ENCODE results near the gene POU3F1. TPM values are rescaled to one million over a fixed set of nuclear protein-coding genes. Genes with fewer than 3 reads are reported as not detected.
A peak's percentile ranks its signal among the peaks of the same experiment; 100 is the strongest.

POU3F1 gene
- total RNA-seq, 3 donors from 2014 or later, result 0.29 TPM; not detected in 2

DNA sequence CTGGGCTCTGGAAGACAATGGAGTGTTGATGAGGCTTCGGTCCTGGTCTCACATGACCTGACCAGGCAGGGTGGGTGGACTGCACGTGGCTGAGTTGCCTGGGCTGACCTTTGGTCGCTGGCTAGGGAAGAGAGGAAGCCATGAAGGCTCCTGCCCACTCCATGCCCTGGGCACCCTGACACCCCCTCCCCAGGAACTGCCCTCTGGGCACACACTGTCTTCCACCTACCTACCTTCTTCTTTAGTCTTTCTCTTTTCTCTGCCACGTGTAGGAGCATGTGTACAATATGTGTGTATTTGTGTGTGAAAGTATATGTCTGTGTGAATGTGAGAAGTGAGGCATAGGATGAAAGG, 15.1 kb downstream of the POU3F1 start:
- H3K4me3 ChIP-seq, result no peak overlapping the region
- H3K9me3 ChIP-seq, result no peaks in the 10 kb centered on the region
- intact Hi-C loops (cut with DNase I; ENCODE audit: low total_unique reads), result no loop called here
- TF ChIP-seq POLR2AphosphoS5 (IDR thresholded peaks at IDR 0.05) (no peak), POLR2A (IDR thresholded peaks at IDR 0.05) (no peak)
- TF ChIP-seq, protein P1, sequence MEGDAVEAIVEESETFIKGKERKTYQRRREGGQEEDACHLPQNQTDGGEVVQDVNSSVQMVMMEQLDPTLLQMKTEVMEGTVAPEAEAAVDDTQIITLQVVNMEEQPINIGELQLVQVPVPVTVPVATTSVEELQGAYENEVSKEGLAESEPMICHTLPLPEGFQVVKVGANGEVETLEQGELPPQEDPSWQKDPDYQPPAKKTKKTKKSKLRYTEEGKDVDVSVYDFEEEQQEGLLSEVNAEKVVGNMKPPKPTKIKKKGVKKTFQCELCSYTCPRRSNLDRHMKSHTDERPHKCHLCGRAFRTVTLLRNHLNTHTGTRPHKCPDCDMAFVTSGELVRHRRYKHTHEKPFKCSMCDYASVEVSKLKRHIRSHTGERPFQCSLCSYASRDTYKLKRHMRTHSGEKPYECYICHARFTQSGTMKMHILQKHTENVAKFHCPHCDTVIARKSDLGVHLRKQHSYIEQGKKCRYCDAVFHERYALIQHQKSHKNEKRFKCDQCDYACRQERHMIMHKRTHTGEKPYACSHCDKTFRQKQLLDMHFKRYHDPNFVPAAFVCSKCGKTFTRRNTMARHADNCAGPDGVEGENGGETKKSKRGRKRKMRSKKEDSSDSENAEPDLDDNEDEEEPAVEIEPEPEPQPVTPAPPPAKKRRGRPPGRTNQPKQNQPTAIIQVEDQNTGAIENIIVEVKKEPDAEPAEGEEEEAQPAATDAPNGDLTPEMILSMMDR (IDR thresholded peaks at IDR 0.05), result no peak
- no peaks in the 10 kb centered on the region for H3K27me3 ChIP-seq
- no peak for DNase-seq (ENCODE audit: low spot score in 2 of 2)
- no peaks in the 10 kb centered on the region for H3K36me3 ChIP-seq
- no peak overlapping the region for H3K27ac ChIP-seq
- H3K4me1 ChIP-seq, result peaks cover 3 to 14% of the 10 kb centered on the region in 2 donors

DNA sequence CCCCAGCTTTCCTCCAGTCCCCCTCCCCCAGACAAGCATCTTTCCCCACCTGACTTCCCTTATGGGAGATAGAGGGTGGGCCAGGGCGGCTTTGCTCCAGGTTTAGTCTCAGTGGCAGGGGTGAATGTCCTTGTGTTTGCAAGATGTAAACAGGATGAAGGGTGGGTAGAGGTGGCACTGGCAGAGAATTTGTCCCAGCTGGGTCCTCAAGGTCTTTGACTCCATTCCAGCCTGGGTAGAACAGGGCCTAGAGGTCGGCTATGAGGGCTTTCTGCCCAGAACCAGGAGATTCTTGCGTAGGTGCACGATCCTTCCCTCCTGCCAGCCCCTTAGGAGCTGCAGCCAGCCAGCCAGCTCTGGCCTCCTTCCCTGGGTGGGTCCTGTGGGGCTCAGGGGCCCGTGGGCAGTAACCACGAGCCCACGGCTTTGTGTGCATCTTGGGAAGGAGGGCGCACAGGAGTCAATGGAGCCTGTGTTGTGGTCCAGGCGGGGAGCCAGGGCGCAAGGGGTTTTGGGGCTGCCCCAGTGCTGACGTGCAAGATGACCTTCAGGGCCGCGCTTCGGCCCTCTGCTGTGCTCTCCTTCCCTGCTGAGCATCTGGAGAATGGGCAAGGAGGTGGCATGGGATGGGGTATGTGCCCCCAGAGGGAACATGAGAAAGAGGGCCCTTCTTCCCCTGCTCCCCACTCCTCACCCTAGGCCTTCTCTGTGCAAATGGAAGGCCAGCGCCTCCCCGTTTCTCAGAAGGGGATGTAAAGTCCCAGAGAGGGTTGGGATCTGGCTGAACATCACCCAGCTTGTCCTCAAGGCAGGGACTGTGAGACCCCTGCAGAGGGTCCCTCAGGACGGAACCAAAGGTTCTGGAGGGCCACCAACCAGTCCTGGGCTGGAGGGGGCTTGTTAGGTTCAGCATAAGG, 15.7 kb downstream of the POU3F1 start:
- Histone ChIP-seq H3K36me3 (no peaks in the 10 kb centered on the region), H3K4me1 (peaks cover 3 to 14% of the 10 kb centered on the region in 2 donors), H3K9me3 (no peaks in the 10 kb centered on the region), H3K4me3 (no peak overlapping the region), H3K27me3 (no peaks in the 10 kb centered on the region), H3K27ac (peak overlapping the region in 1 of 2 donors; percentile 13)
- TF ChIP-seq, protein P1 (IDR thresholded peaks at IDR 0.05), result no peak
- no peak for TF ChIP-seq POLR2A (IDR thresholded peaks at IDR 0.05)
- TF ChIP-seq POLR2AphosphoS5 (IDR thresholded peaks at IDR 0.05), result no peak
- DNase-seq (ENCODE audit: low spot score in 2 of 2), result no peak
- intact Hi-C loops (cut with DNase I; ENCODE audit: low total_unique reads), result no loop called here

DNA sequence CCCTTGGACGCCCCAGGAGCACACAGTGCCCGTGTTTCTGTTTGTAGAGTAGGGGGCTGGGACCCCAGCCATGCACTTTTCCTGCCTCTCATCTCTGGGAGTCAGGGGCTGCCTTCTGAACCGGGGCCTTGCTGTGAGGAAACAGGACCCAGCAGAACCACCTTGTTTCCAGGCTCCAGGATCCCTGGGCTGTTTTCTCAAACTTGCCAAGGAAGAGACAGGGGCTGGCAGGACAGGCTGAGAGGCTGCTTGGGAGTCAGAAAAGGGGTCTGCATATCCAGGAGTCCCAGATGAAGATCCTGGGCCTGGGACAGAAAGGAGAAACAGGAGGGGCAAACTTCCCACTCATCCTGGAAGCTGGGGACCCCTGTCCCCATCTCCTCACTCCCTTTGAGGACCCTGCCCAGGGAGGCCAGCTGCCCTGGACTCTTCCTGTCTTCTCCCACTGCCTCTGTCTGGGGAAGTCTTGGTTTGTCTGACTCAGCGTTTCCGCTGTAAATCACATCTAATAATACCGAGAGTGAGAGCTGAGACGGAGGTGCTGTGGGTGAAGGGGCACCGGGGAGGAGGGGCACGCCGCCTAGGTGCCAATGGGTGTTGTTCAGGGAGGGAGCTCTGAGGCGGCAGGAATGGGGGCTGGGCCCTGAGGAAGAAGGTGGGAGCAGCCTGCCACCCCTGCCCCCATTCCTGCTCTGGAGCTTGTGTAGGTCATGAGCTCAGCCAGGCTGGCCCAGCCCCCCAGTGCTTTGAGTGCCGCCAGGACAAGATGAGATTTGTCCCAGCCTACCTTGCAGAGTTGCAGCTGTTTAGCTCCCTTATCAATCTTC, 16.7 kb downstream of the POU3F1 start:
- TF ChIP-seq, protein P1 (IDR thresholded peaks at IDR 0.05), result no peak
- TF ChIP-seq POLR2AphosphoS5 (IDR thresholded peaks at IDR 0.05) (no peak), POLR2A (IDR thresholded peaks at IDR 0.05) (no peak)
- peaks cover 3 to 14% of the 10 kb centered on the region in 2 donors for H3K4me1 ChIP-seq
- peaks cover 4% of the 10 kb centered on the region for H3K36me3 ChIP-seq
- H3K27me3 ChIP-seq, result no peaks in the 10 kb centered on the region
- no peak overlapping the region for H3K4me3 ChIP-seq
- peak overlapping the region in 1 of 2 donors; percentile 13 for H3K27ac ChIP-seq
- H3K9me3 ChIP-seq, result no peaks in the 10 kb centered on the region
- intact Hi-C loops (cut with DNase I; ENCODE audit: low total_unique reads), result no loop called here
- no peak for DNase-seq (ENCODE audit: low spot score in 2 of 2)

DNA sequence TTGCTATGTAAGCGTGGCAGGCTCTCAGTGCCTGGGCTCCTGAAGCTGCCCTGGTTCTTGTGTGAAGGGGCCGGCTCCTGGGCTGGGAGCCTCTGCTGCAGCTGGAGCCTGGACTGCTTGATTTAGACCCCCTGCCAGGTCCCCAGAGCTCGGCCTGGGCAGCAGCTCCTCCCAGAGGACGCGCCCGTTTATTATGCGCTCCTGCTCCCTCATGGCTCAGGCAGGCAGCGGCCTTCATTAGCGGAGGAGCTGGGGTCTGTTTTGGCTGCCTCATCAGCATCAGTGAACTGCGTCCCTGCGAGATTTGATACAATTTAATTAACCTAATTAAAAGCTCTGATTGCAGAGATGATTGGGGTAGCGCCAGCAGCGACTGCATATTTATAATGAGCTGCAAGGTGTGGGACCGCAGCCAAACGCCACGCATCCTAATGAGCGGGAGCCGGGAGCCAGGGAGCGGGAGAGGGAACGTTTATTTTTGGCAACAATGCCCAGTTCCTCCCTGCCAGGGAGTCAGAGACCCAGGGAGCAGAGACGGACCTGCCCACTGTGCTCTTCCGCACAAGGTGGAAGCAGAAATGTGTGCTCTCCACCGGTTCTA, 17.4 kb downstream of the POU3F1 start:
- no peak overlapping the region for H3K27ac ChIP-seq
- DNase-seq (ENCODE audit: low spot score in 2 of 2), result no peak
- H3K27me3 ChIP-seq, result no peaks in the 10 kb centered on the region
- TF ChIP-seq POLR2A (IDR thresholded peaks at IDR 0.05) (no peak), POLR2AphosphoS5 (IDR thresholded peaks at IDR 0.05) (no peak)
- TF ChIP-seq, protein P1 (IDR thresholded peaks at IDR 0.05), result no peak
- peaks cover 3 to 14% of the 10 kb centered on the region in 2 donors for H3K4me1 ChIP-seq
- H3K4me3 ChIP-seq, result no peak overlapping the region
- no peaks in the 10 kb centered on the region for H3K9me3 ChIP-seq
- intact Hi-C loops (cut with DNase I; ENCODE audit: low total_unique reads), result no loop called here
- H3K36me3 ChIP-seq, result peaks cover 6% of the 10 kb centered on the region
